H1 (cell line): ENCODE results near the gene ARHGAP23. TPM values are rescaled to one million over a fixed set of nuclear protein-coding genes. Genes with fewer than 3 reads are reported as not detected.

Source experiments
- CTCF ChIA-PET: fragments of 300-600 bp; sonication (Branson Sonifier 250); formaldehyde crosslinking; loops from one replicate; lab custom pipeline; 2021; ENCODE audit not compliant: partially characterized antibody; lab: Charles Lee
- POLR2A ChIA-PET: fragments of 300-600 bp; sonication (Branson Sonifier 250); formaldehyde crosslinking; loops from one replicate; lab custom pipeline; 2021; ENCODE audit warnings: inconsistent platforms; ENCODE audit not compliant: partially characterized antibody; lab: Charles Lee
- DNase-seq, 2 experiments: peaks; one replicate each; pipeline versions ENCODE4 v3.0.0 to v3.0.0-alpha.2; 2010 to 2022; ENCODE audit warnings: low spot score in 2 of 2, low read depth in 1 of 2, mixed read lengths in 1 of 2
- FAIRE-seq: peaks from 2 replicates; lab custom pipeline; 2011; peaks lifted over from hg19 to GRCh38; lab: Jason Lieb, UNC
- H2AFZ ChIP-seq: 2 replicates; pipeline ENCODE4 v1.8.1; 2012; ENCODE audit warnings: low read length, inconsistent platforms
- H2AK5ac ChIP-seq: 2 replicates; pipeline ENCODE4 v1.6.1; 2013; ENCODE audit warnings: low read depth, low read length
- H2BK120ac ChIP-seq: replicated peaks from 2 replicates; pipeline ENCODE3; 2013; ENCODE audit warnings: low read depth, low read length, inconsistent platforms
- H2BK12ac ChIP-seq: 2 replicates; pipeline ENCODE4 v1.6.1; 2013; ENCODE audit warnings: low read depth, low read length
- H2BK15ac ChIP-seq: 2 replicates; pipeline ENCODE4 v1.6.1; 2013; ENCODE audit warnings: low read length
- H2BK20ac ChIP-seq: 2 replicates; pipeline ENCODE4 v1.6.1; 2013; ENCODE audit warnings: low read length
- H2BK5ac ChIP-seq: 2 replicates; pipeline ENCODE4 v1.6.1; 2013; ENCODE audit warnings: low read depth, low read length
- H3K14ac ChIP-seq: 2 replicates; pipeline ENCODE4 v1.6.1; 2013; ENCODE audit warnings: inconsistent platforms; ENCODE audit not compliant: insufficient read length
- H3K18ac ChIP-seq: 2 replicates; pipeline ENCODE4 v1.6.1; 2013; ENCODE audit warnings: low read length; ENCODE audit errors: extremely low read depth
- H3K23ac ChIP-seq: 2 replicates; pipeline ENCODE4 v1.6.1; 2013; ENCODE audit warnings: inconsistent platforms; ENCODE audit not compliant: insufficient read length
- H3K23me2 ChIP-seq: 2 replicates; pipeline ENCODE4 v1.6.1; 2013; ENCODE audit warnings: low read depth, low read length
- H3K27ac ChIP-seq: 2 replicates; pipeline ENCODE4 v1.6.1; 2011; ENCODE audit warnings: low read depth, low read length, inconsistent platforms
- H3K27me3 ChIP-seq, 4 experiments: replicated peaks in 1 of 4; 1 replicate in 1 of 4; 2 replicates in 3 of 4; pipeline versions ENCODE4 v1.6.1 to v1.8.1; 2011 to 2013; ENCODE audit warnings: low read length in 3 of 4, mild to moderate bottlenecking in 3 of 4, inconsistent platforms in 2 of 4, mixed read lengths in 2 of 4, moderate library complexity in 1 of 4; ENCODE audit not compliant: control insufficient read depth in 3 of 4, insufficient read depth in 3 of 4; ENCODE audit errors: extremely low read depth in 1 of 4
- H3K36me3 ChIP-seq, 4 experiments: 2 replicates each; pipeline versions ENCODE4 v1.6.1 to v1.8.1; 2011 to 2013; ENCODE audit warnings: mild to moderate bottlenecking in 4 of 4, low read length in 3 of 4, moderate library complexity in 2 of 4, control low read depth in 1 of 4, inconsistent platforms in 1 of 4; ENCODE audit not compliant: insufficient read depth in 4 of 4, control insufficient read depth in 2 of 4
- H3K4ac ChIP-seq: replicated peaks from 2 replicates; pipeline ENCODE3; 2013; ENCODE audit warnings: low read length, low read depth, mixed read lengths, inconsistent platforms; ENCODE audit not compliant: insufficient read length
- H3K4me1 ChIP-seq, 4 experiments: replicated peaks in 1 of 4; 1 replicate in 1 of 4; 2 replicates in 3 of 4; pipeline versions ENCODE4 v1.6.1 to v1.8.1; 2011 to 2013; ENCODE audit warnings: low read length in 3 of 4, inconsistent platforms in 2 of 4, mixed read lengths in 1 of 4; ENCODE audit not compliant: insufficient read depth in 4 of 4, control insufficient read depth in 3 of 4
- H3K4me2 ChIP-seq, 2 experiments: 2 replicates each; pipeline versions ENCODE4 v1.6.1 to v1.8.1; 2011 to 2013; ENCODE audit warnings: low read depth in 2 of 2, low read length in 2 of 2, control low read depth in 1 of 2, inconsistent platforms in 1 of 2, mild to moderate bottlenecking in 1 of 2; ENCODE audit not compliant: insufficient read depth in 1 of 2
- H3K4me3 ChIP-seq, 4 experiments: fragments of 200-600, 300-600 bp in 1 of 4; sonication (generic), shearing (Covaris generic), sonication (Bioruptor Twin) in 1 of 4; 2 replicates each; pipeline versions ENCODE4 v1.5.1 to v1.8.1; 2011 to 2016; ENCODE audit warnings: low read length in 4 of 4, low read depth in 3 of 4, control low read depth in 2 of 4, inconsistent platforms in 2 of 4, mild to moderate bottlenecking in 2 of 4, mixed read lengths in 1 of 4, moderate library complexity in 1 of 4; ENCODE audit not compliant: insufficient read depth in 2 of 4; ENCODE audit errors: extremely low read depth in 1 of 4
- H3K56ac ChIP-seq: replicated peaks from 2 replicates; pipeline ENCODE3; 2013; ENCODE audit warnings: low read depth, mild to moderate bottlenecking, mixed read lengths, low read length, inconsistent platforms; ENCODE audit not compliant: insufficient read length
- H3K79me1 ChIP-seq: 2 replicates; pipeline ENCODE4 v1.6.1; 2013; ENCODE audit warnings: low read depth, low read length, control low read depth
- H3K79me2 ChIP-seq, 2 experiments: 2 replicates each; pipeline versions ENCODE4 v1.6.1 to v1.8.1; 2012 to 2013; ENCODE audit warnings: low read length in 2 of 2, mild to moderate bottlenecking in 2 of 2, inconsistent platforms in 1 of 2; ENCODE audit not compliant: insufficient read depth in 2 of 2, control insufficient read depth in 1 of 2
- H3K9ac ChIP-seq, 4 experiments: replicated peaks in 1 of 4; 1 replicate in 1 of 4; 2 replicates in 3 of 4; pipeline versions ENCODE4 v1.6.1 to v1.8.1; 2011 to 2013; ENCODE audit warnings: low read depth in 3 of 4, low read length in 3 of 4, control low read depth in 2 of 4, mild to moderate bottlenecking in 2 of 4, moderate library complexity in 2 of 4, inconsistent platforms in 1 of 4; ENCODE audit errors: extremely low read depth in 1 of 4
- H3K9me3 ChIP-seq, 2 experiments: 2 replicates each; pipeline versions ENCODE4 v1.6.1 to v1.8.1; 2012 to 2013; ENCODE audit warnings: mild to moderate bottlenecking in 2 of 2, moderate library complexity in 2 of 2, control low read depth in 1 of 2, inconsistent platforms in 1 of 2, low read depth in 1 of 2, low read length in 1 of 2, mixed read lengths in 1 of 2; ENCODE audit not compliant: insufficient read depth in 2 of 2
- H4K20me1 ChIP-seq, 2 experiments: replicated peaks in 1 of 2; 2 replicates each; pipeline versions ENCODE3 to v1.8.1; 2011 to 2013; ENCODE audit warnings: inconsistent platforms in 2 of 2, low read length in 2 of 2, mild to moderate bottlenecking in 1 of 2; ENCODE audit not compliant: insufficient read depth in 2 of 2, control insufficient read depth in 1 of 2
- H4K5ac ChIP-seq: 2 replicates; pipeline ENCODE4 v1.6.1; 2013; ENCODE audit warnings: low read length, low read depth, mixed read lengths, inconsistent platforms; ENCODE audit not compliant: insufficient read length
- H4K8ac ChIP-seq: 2 replicates; pipeline ENCODE4 v1.8.0; 2013; ENCODE audit warnings: mild to moderate bottlenecking, moderate library complexity, low read length, inconsistent platforms; ENCODE audit not compliant: insufficient read depth; ENCODE audit errors: extremely low read depth
- H4K91ac ChIP-seq: replicated peaks from 2 replicates; pipeline ENCODE3; 2013; ENCODE audit warnings: low read length, mixed read lengths, inconsistent platforms; ENCODE audit not compliant: insufficient read length
- ATF3 ChIP-seq: IDR thresholded peaks from 2 replicates; pipeline ENCODE4 v1.6.1; 2011; ENCODE audit warnings: low read depth, mild to moderate bottlenecking, low read length; ENCODE audit not compliant: insufficient read depth
- CBX8 ChIP-seq: fragments of 300-800, 300-1000 bp; sonication (generic); IDR thresholded peaks from 2 replicates; pipeline ENCODE4 v1.7.1; 2016; ENCODE audit warnings: low read depth, low read length, borderline replicate concordance
- E2F6 ChIP-seq: IDR thresholded peaks from 2 replicates; pipeline ENCODE4 v1.6.1; 2012; ENCODE audit warnings: inconsistent platforms
- RFX5 ChIP-seq: IDR thresholded peaks from 2 replicates; pipeline ENCODE4 v1.6.1; 2011; ENCODE audit warnings: low read depth, low read length, improper control_type of control experiment, borderline replicate concordance
- RNF2 ChIP-seq: fragments of 200-900, 300-1000 bp; sonication (generic); IDR thresholded peaks from 2 replicates; pipeline ENCODE4 v1.7.1; 2016; ENCODE audit warnings: borderline replicate concordance, low read depth, mild to moderate bottlenecking, antibody characterized with exemption, low read length; ENCODE audit not compliant: poor library complexity, severe bottlenecking; ENCODE audit errors: missing control alignments
- TAF7 ChIP-seq: optimal IDR thresholded peaks from 2 replicates; pipeline ENCODE3; 2011; ENCODE audit warnings: low read depth, mild to moderate bottlenecking, inconsistent platforms, low read length, moderate library complexity, borderline replicate concordance
- WGBS, 2 experiments: shearing (Covaris generic) in 1 of 2; methylation state at CpG; one replicate each; pipeline versions ENCODE4 v1.1.6 to v1.1.7; 2013 to 2015; ENCODE audit warnings: low lambda C conversion rate in 2 of 2, mixed read lengths in 2 of 2, inconsistent platforms in 1 of 2, low coverage in 1 of 2, missing lambda C conversion rate in 1 of 2; ENCODE audit not compliant: insufficient replicate concordance in 2 of 2, insufficient coverage in 1 of 2, insufficient read length in 1 of 2; ENCODE audit errors: extremely low coverage in 1 of 2, missing lambda C conversion rate in 1 of 2; 5-methylcytosine and 5-hydroxymethylcytosine counted together
- polyA plus RNA-seq, 7 experiments: library from polyadenylated mRNA; depleted of rRNA in 3 of 7; stranded (reverse) in 5 of 7; unstranded in 2 of 7; fragments of >200 nt in 5 of 7; fragments of 200-250 nt in 2 of 7; gene quantifications; 1 replicate in 5 of 7; 2 replicates in 1 of 7; 4 replicates in 1 of 7; pipeline versions ENCODE4 v1.2.1 to v1.2.3, GENCODE V29; 2011 to 2013; ENCODE audit warnings: missing spikeins in 2 of 7, mixed read lengths in 2 of 7
- total RNA-seq: library from RNA; stranded (reverse); fragmentation: NEBNext Ultra II Directional; extraction: Animal tissue kit (Norgen Biotek cat#: 25700); gene quantifications from 2 replicates; pipeline ENCODE4 v1.2.1, GENCODE V29; 2021

Gene ARHGAP23
- total and polyA plus RNA-seq, 2 of the 8 experiments (the other 6 are each of a cell fraction or from before 2014, with no cell fraction given): 16.3 to 107 TPM

- ChIA-PET POLR2A (interaction anchor here (0.6 to 10.5 kb wide), 6 partner anchors 9 to 54 kb away, joined by 3 to 107 read pairs (median 4); no protein-coding TSS in a partner anchor), CTCF (interaction anchor here (0.8 to 12.9 kb wide), 7 partner anchors 10 to 182 kb away, joined by 3 to 204 read pairs (median 3); partner anchors contain the start of gene ARHGAP23)
- Histone ChIP-seq H3K56ac (no peak overlapping the region), H3K23me2 (no peaks in the 10 kb centered on the region), H3K36me3 (no peaks in the 10 kb centered on the region; a peak in 1 of 8 replicates), H3K9me3 (no peaks in the 10 kb centered on the region), H3K9ac (no peak overlapping the region), H2BK5ac (no peak overlapping the region), H2BK20ac (no peak overlapping the region), H2BK120ac (no peak overlapping the region), H4K91ac (no peak overlapping the region), H3K18ac (no peak overlapping the region), H3K27ac (no peak overlapping the region), H4K5ac (no peak overlapping the region), H2BK15ac (no peak overlapping the region), H4K20me1 (peaks cover 1 to 9% of the 10 kb centered on the region in 2 experiments), H2AK5ac (no peak overlapping the region), H3K14ac (no peak overlapping the region), H4K8ac (no peak overlapping the region), H3K4me1 (peaks cover 0 to 24% (median 12%) of the 10 kb centered on the region in 4 experiments; a peak in 6 of 7 replicates), H3K79me1 (peaks cover 18% of the 10 kb centered on the region), H3K4ac (no peak overlapping the region), H2AFZ (no peak overlapping the region), H2BK12ac (no peak overlapping the region), H3K4me3 (no peak overlapping the region), H3K79me2 (peaks cover 4 to 81% of the 10 kb centered on the region in 2 experiments; a peak in 3 of 4 replicates), H3K23ac (no peak overlapping the region), H3K4me2 (no peak overlapping the region), H3K27me3 (no peaks in the 10 kb centered on the region)
- DNase-seq (no peak), FAIRE-seq (no peak)
- WGBS, 2 experiments: 78% methylated on average over 11 of the region's 11 CpGs; no CpG with 5 or more reads in 1 of the 2 experiments
- TF ChIP-seq TAF7 (no peak), ATF3 (no peak), E2F6 (no peak), RNF2 (no peak), RFX5 (no peak), CBX8 (no peak)
Measured at GRCh38 chr17:38436386-38436785, 8.1 kb downstream of the ARHGAP23 start.
